Upper lobe of right lung (tissue), 1 donor: ENCODE data around the gene CD19. TPM values are rescaled to one million over a fixed set of nuclear protein-coding genes. Genes with fewer than 3 reads are reported as not detected.
A peak's percentile ranks its signal among the peaks of the same experiment; 100 is the strongest.

Experiments
- ATAC-seq: fragments of 200-7000 bp; cut with Tn5 transposase; one replicate; pipeline ENCODE4 v1.9.1; 2020; ENCODE audit warnings: mild to moderate bottlenecking, moderate library complexity
- DNase-seq: peaks from one replicate; pipeline ENCODE4 v3.0.0-alpha.2; 2020
- H3K27ac ChIP-seq: fragments of 200-600 bp; one replicate; pipeline ENCODE4 v1.8.0; 2022
- H3K27me3 ChIP-seq: fragments of 200-600 bp; one replicate; pipeline ENCODE4 v1.8.0; 2022; ENCODE audit warnings: mild to moderate bottlenecking
- H3K36me3 ChIP-seq: fragments of 200-600 bp; one replicate; pipeline ENCODE4 v1.8.0; 2022
- H3K4me1 ChIP-seq: fragments of 200-600 bp; one replicate; pipeline ENCODE4 v1.8.0; 2022
- H3K4me3 ChIP-seq: fragments of 200-600 bp; one replicate; pipeline ENCODE4 v1.8.0; 2022; ENCODE audit warnings: mild to moderate bottlenecking
- H3K9me3 ChIP-seq: fragments of 200-600 bp; one replicate; pipeline ENCODE4 v1.8.0; 2022
- CTCF ChIP-seq: fragments of 200-600 bp; IDR thresholded peaks from one replicate; pipeline ENCODE4 v1.8.0; 2022; ENCODE audit warnings: antibody characterized with exemption
- intact Hi-C: fragments of 100-400 bp; cut with DNase I; formaldehyde crosslinking; loops from one replicate; pipeline ENCODE4 v1.11.0; 2022
- total RNA-seq: library from RNA; stranded (reverse); fragmentation: NEBNext Ultra II Directional; extraction: Animal tissue kit (Norgen Biotek cat#: 25700); gene quantifications from one replicate; pipeline ENCODE4 v1.2.1, GENCODE V29; 2021
- donor health status: DM: no; HTN: yes; CAD: no; lungs with severe emphysema.

The CD19 gene
- total RNA-seq, 1 donor from 2014 or later: not detected

DNA sequence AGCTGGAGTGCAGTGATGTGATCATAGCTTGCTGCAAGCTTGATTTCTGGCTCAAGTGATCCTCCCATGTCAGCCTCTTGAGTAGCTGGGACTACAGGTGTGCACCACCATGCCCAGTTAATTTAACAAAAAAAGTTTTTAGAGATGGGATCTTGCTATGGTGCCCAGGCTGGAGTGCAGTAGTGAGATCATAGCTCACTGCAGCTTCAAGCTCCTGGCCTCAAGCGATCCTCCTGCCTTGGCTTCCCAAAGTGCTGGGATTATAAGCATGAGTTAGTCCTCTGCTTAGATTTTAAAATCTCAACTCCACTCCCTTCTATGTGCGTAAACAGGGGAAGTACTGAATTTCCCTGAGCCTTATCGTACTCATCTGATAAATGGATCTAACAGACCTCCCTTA is 13.1 kb upstream of the CD19 start:
- Histone ChIP-seq H3K4me1 (no peaks in the 10 kb centered on the region), H3K27ac (no peak overlapping the region), H3K4me3 (no peak overlapping the region), H3K27me3 (no peaks in the 10 kb centered on the region), H3K36me3 (peaks cover 59% of the 10 kb centered on the region), H3K9me3 (no peaks in the 10 kb centered on the region)
- TF ChIP-seq CTCF: no peak
- intact Hi-C loops: no loop called here
- DNase-seq (no peak), ATAC-seq (no peak)

DNA sequence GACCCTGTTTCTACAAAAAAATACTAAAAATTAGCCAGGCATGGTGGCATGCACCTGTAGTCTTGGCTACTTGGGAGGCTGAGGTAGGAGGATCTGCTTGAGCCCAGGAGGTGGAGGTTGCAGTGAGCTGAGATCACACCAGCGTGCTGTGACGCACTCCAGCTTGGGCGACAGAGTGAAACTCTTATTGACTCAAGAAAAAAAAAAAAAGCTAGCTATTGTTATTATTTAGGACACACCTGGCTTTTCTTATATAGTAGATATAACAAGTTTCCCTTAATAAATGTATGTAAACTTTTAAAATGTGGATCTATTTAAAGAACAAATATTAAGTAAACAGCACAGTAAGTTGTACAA is 8.6 kb upstream of the CD19 start:
- DNase-seq: no peak
- no peak for ATAC-seq
- no peak overlapping the region for H3K4me3 ChIP-seq
- peak overlapping the region; percentile 96 for H3K27ac ChIP-seq
- H3K36me3 ChIP-seq: peaks cover 17% of the 10 kb centered on the region
- no peak for TF ChIP-seq CTCF
- peaks cover 7% of the 10 kb centered on the region for H3K4me1 ChIP-seq
- no peaks in the 10 kb centered on the region for H3K27me3 ChIP-seq
- intact Hi-C loops: loop anchor here (10.0 kb wide), 1 partner anchor 48 kb away; the partner anchor contains the start of gene ATP2A1
- no peaks in the 10 kb centered on the region for H3K9me3 ChIP-seq

DNA sequence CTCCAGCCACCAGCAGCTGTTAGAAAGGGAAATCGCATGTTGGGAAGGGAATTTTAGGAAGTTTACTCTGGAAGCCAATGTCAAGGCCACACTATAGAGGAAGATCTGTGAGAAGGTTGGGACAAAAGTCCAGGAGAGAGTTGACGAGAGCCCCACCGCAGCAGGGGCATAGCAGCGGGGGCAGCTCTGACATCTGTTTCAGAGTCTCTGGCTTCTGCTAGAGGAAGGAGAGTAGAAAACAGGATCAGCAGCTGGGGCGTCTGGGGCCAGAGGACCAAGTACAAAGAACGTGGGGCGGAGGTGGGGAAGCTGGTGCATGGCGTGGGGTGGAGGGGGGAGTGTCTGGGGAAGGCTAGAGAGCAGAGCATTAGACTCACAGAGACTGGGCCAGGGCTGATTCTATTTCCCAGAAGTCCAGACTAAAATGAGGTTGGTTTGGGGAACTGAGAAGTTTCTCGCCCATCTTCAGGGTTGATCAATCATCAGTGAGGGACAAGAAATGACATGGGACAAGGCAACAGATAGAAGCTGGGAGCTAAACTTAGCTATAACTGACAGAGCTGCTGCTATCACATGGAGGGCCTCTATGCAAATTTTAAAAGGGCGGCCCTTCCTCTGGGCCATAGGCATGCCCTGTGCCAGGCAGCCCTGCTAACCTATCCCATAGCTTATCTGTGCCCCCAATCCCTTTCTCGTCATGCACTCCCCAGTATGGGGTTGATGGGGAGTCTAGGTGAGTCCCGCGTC is 7.9 kb upstream of the CD19 start:
- Histone ChIP-seq H3K27ac (peak overlapping the region; percentile 96), H3K4me1 (peaks cover 7% of the 10 kb centered on the region), H3K4me3 (peak overlapping the region; percentile 68), H3K9me3 (no peaks in the 10 kb centered on the region), H3K36me3 (peaks cover 11% of the 10 kb centered on the region), H3K27me3 (no peaks in the 10 kb centered on the region)
- TF ChIP-seq CTCF: no peak
- intact Hi-C loops: loop anchor here (10.0 kb wide), 1 partner anchor 49 kb away; the partner anchor contains the start of gene ATP2A1
- ATAC-seq (no peak), DNase-seq (no peak)

- intact Hi-C loops: loop anchor here (10.0 kb wide), 1 partner anchor 50 kb away; the partner anchor contains the start of gene ATP2A1
- peak overlapping the region; percentile 68 for H3K4me3 ChIP-seq
- no peaks in the 10 kb centered on the region for H3K9me3 ChIP-seq
- H3K36me3 ChIP-seq: peaks cover 5% of the 10 kb centered on the region
- peak overlapping the region; percentile 96 for H3K27ac ChIP-seq
- no peak for DNase-seq
- no peak for ATAC-seq
- H3K27me3 ChIP-seq: no peaks in the 10 kb centered on the region
- H3K4me1 ChIP-seq: peaks cover 7% of the 10 kb centered on the region
- peak; percentile 21 for TF ChIP-seq CTCF
Measured at GRCh38 chr16:28924399-28924761, 7.4 kb upstream of the CD19 start.

DNA sequence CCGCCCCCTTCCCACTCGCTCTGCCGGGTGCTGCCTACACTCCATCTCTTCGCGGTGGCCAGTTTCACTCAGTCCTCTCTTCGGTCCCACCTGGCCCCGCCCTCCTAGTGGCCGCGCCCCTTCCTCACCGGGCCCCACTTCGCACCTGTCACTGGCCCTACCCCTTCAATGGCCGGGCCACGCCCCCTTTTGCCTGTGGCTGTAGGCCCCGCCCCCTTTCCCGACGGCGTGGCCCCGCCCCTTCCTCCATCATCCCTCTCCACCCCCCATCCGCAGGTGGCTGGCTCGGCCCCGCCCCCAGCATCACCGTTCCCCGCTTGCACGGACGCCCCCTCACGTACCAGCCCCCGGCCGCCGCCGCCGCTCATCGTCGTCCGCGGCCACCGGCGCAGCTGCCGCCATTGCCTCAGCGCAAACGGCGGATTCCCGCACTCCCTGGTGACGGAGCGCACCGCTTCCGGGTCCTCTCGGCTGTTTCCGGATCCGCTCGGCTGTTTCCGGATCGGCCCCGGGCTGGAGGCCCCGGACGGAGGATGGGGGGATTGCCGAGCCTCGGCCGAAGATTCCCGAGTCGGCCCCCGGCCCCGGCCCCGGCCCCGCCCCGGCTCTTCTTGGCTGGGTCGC is 6.9 kb upstream of the CD19 start, which contains the start of gene RABEP2:
Gene RABEP2 (minus strand): TSS at position 477 of the 624 bp plus-strand sequence. CDS start 75 bp downstream, at position 402.
- peaks cover under 1% of the 10 kb centered on the region for H3K36me3 ChIP-seq
- peak; percentile 98 for DNase-seq
- H3K27ac ChIP-seq: peak within 1 kb of the TSS; percentile 96
- intact Hi-C loops: loop anchor here (10.0 kb wide), 1 partner anchor 50 kb away; the partner anchor contains the start of gene ATP2A1
- TF ChIP-seq CTCF: no peak
- H3K27me3 ChIP-seq: no peaks in the 10 kb centered on the region
- H3K4me1 ChIP-seq: peaks cover 7% of the 10 kb centered on the region
- H3K9me3 ChIP-seq: no peaks in the 10 kb centered on the region
- peak; percentile 94 for ATAC-seq
- peak within 1 kb of the TSS; percentile 68 for H3K4me3 ChIP-seq
